CD4-positive, CD25-positive, alpha-beta regulatory T cell (primary cell): ENCODE measurements around the gene CRP. TPM values are rescaled to one million over a fixed set of nuclear protein-coding genes. Genes with fewer than 3 reads are reported as not detected.
"Not testable (repeated sequence)": the region's sequence is repeated elsewhere in the genome, so short reads cannot be mapped to it uniquely, and the experiment has no call there.

Experiments
- ATAC-seq, 2 donors: fragments of 150-1000 bp; cut with Tn5 transposase; one replicate each; pipeline ENCODE4 v1.10.0; 2021; ENCODE audit warnings: low read depth in 2 of 2, moderate number of reproducible peaks in 2 of 2, moderate library complexity in 1 of 2
- DNase-seq, 3 donors: peaks; one replicate each; pipeline versions ENCODE4 v3.0.0 to v3.0.0-alpha.2; 2012 to 2022; ENCODE audit warnings: mixed read lengths in 1 of 3
- H3K27ac ChIP-seq: one replicate; pipeline ENCODE4 v1.7.0; 2013; ENCODE audit warnings: mild to moderate bottlenecking, low read length; ENCODE audit not compliant: insufficient read depth, poor library complexity, severe bottlenecking
- H3K27me3 ChIP-seq: one replicate; pipeline ENCODE4 v1.7.0; 2013; ENCODE audit warnings: low read length; ENCODE audit not compliant: control insufficient read depth, insufficient read depth
- H3K36me3 ChIP-seq: one replicate; pipeline ENCODE4 v1.7.0; 2013; ENCODE audit warnings: mild to moderate bottlenecking, low read length, moderate library complexity; ENCODE audit not compliant: control insufficient read depth, insufficient read depth
- H3K4me1 ChIP-seq: 2 replicates; pipeline ENCODE4 v1.7.0; 2013; ENCODE audit warnings: mild to moderate bottlenecking, low read length; ENCODE audit not compliant: insufficient read depth, control insufficient read depth, poor library complexity, severe bottlenecking
- H3K4me3 ChIP-seq: one replicate; pipeline ENCODE4 v1.7.0; 2013; ENCODE audit warnings: low read depth, mild to moderate bottlenecking, low read length, moderate library complexity
- H3K9me3 ChIP-seq, 2 experiments: 1 replicate in 1 of 2; 2 replicates in 1 of 2; pipeline ENCODE4 v1.7.0; 2013; ENCODE audit warnings: low read length in 2 of 2, mild to moderate bottlenecking in 1 of 2, moderate library complexity in 1 of 2; ENCODE audit not compliant: control insufficient read depth in 2 of 2
- H3K27ac Mint-ChIP-seq, 3 donors: one replicate each; pipeline ENCODE4 v1.8.0; 2020 to 2022; ENCODE audit warnings: mild to moderate bottlenecking in 3 of 3, mixed read lengths in 3 of 3, moderate library complexity in 2 of 3
- H3K27me3 Mint-ChIP-seq: one replicate; pipeline ENCODE4 v1.8.0; 2022; ENCODE audit warnings: mild to moderate bottlenecking, mixed read lengths
- H3K36me3 Mint-ChIP-seq: one replicate; pipeline ENCODE4 v1.8.0; 2020; ENCODE audit warnings: mixed read lengths
- H3K4me1 Mint-ChIP-seq, 4 donors: one replicate each; pipeline ENCODE4 v1.8.0; 2020 to 2022; ENCODE audit warnings: mixed read lengths in 4 of 4, mild to moderate bottlenecking in 1 of 4
- H3K4me3 Mint-ChIP-seq, 4 donors: one replicate each; pipeline ENCODE4 v1.8.0; 2020 to 2022; ENCODE audit warnings: mild to moderate bottlenecking in 4 of 4, mixed read lengths in 4 of 4, moderate library complexity in 3 of 4
- H3K9me3 Mint-ChIP-seq, 7 donors: one replicate each; pipeline ENCODE4 v1.8.0; 2020 to 2022; ENCODE audit warnings: mixed read lengths in 7 of 7, mild to moderate bottlenecking in 3 of 7, moderate library complexity in 2 of 7
- polyA plus RNA-seq, 4 donors: library from polyadenylated mRNA; unstranded; fragments of 300-500 nt; fragmentation: Illumina TruSeq; gene quantifications; one replicate each; pipeline ENCODE4 v1.2.3, GENCODE V29; 2021
- total RNA-seq: library from RNA; stranded (reverse); gene quantifications from one replicate; pipeline ENCODE4 v1.2.3, GENCODE V29; 2022

The CRP gene
- total and polyA plus RNA-seq, 5 donors from 2014 or later: not detected

GRCh38 chr1:159699246-159699645, 15.1 kb downstream of the CRP start:
- H3K36me3 Mint-ChIP-seq: no peaks in the 10 kb centered on the region
- Histone ChIP-seq H3K4me1 (no peaks in the 10 kb centered on the region), H3K36me3 (no peaks in the 10 kb centered on the region), H3K27me3 (peaks cover 9% of the 10 kb centered on the region), H3K4me3 (no peak overlapping the region), H3K9me3 (no peaks in the 10 kb centered on the region), H3K27ac (no peak overlapping the region)
- peaks cover 26% of the 10 kb centered on the region for H3K27me3 Mint-ChIP-seq
- peaks cover 0 to 2% (median 0%) of the 10 kb centered on the region in 7 donors for H3K9me3 Mint-ChIP-seq
- no peak overlapping the region for H3K4me3 Mint-ChIP-seq
- ATAC-seq (no peak), DNase-seq (no peak)
- no peaks in the 10 kb centered on the region for H3K4me1 Mint-ChIP-seq
- no peak overlapping the region for H3K27ac Mint-ChIP-seq

DNA sequence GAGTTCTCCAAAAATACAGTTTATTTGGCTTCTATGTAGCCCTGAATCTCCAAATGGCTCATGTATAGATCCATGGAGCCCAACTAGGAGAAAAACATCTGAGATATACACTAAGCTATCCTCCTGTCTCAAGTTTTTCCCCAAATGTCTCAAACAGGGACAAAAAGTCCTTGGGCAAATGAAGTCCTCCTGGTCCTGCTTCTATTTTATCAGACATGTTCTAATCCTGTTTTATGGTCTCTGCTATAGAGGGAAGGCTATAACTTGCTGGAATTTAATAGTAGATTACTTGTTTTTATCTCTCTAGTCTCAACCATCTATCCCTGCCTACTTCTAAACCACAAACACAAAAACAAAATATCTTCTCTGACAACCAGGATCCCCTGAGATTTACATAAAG, 26.9 kb downstream of the CRP start:
- Mint-ChIP-seq H3K4me1 (no peaks in the 10 kb centered on the region), H3K9me3 (peaks cover 0 to 3% (median 0%) of the 10 kb centered on the region in 7 donors), H3K27ac (no peak overlapping the region), H3K4me3 (no peak overlapping the region), H3K36me3 (no peaks in the 10 kb centered on the region), H3K27me3 (peaks cover 24% of the 10 kb centered on the region)
- Histone ChIP-seq H3K9me3 (no peaks in the 10 kb centered on the region), H3K36me3 (no peaks in the 10 kb centered on the region), H3K27ac (no peak overlapping the region), H3K27me3 (peaks cover 5% of the 10 kb centered on the region), H3K4me1 (no peaks in the 10 kb centered on the region), H3K4me3 (no peak overlapping the region)
- ATAC-seq (no peak), DNase-seq (no peak)

- Mint-ChIP-seq H3K27me3 (peaks cover 19% of the 10 kb centered on the region), H3K27ac (no peak overlapping the region), H3K36me3 (no peaks in the 10 kb centered on the region), H3K9me3 (no peaks in the 10 kb centered on the region), H3K4me1 (no peaks in the 10 kb centered on the region), H3K4me3 (no peak overlapping the region)
- Histone ChIP-seq H3K36me3 (no peaks in the 10 kb centered on the region), H3K9me3 (no peaks in the 10 kb centered on the region), H3K27ac (no peak overlapping the region), H3K27me3 (peaks cover 2% of the 10 kb centered on the region), H3K4me1 (no peaks in the 10 kb centered on the region), H3K4me3 (no peak overlapping the region)
- ATAC-seq (no peak), DNase-seq (no peak)
Measured at GRCh38 chr1:159686599-159687299, 27.6 kb downstream of the CRP start.

DNA sequence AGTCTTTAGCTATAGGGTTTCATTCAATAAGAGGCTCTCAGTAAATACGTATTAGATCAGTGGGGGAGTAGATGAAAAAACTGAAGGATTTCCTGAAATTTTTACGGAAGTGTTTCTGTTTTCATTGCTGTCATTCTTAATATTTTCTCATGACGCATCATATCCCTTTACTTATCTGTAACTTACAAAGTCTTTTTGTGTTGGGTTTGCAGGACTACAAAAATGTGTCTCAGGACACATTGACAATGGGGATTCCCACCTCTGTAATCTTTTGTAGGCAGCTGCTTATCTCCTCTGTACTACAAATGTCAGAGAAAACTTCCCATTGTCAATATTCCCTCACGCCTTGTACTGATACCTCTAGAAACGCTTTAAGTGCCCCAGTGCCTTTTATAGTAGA, 35.5 kb downstream of the CRP start:
- Histone ChIP-seq H3K27ac (no peak overlapping the region), H3K9me3 (no peaks in the 10 kb centered on the region), H3K27me3 (no peaks in the 10 kb centered on the region), H3K4me3 (no peak overlapping the region), H3K36me3 (no peaks in the 10 kb centered on the region), H3K4me1 (no peaks in the 10 kb centered on the region)
- ATAC-seq (no peak), DNase-seq (no peak)
- peaks cover 12% of the 10 kb centered on the region for H3K27me3 Mint-ChIP-seq
- H3K36me3 Mint-ChIP-seq: no peaks in the 10 kb centered on the region
- no peaks in the 10 kb centered on the region for H3K4me1 Mint-ChIP-seq
- H3K4me3 Mint-ChIP-seq: no peak overlapping the region
- peaks cover 0 to 1% (median 0%) of the 10 kb centered on the region in 7 donors for H3K9me3 Mint-ChIP-seq
- H3K27ac Mint-ChIP-seq: no peak overlapping the region

DNA sequence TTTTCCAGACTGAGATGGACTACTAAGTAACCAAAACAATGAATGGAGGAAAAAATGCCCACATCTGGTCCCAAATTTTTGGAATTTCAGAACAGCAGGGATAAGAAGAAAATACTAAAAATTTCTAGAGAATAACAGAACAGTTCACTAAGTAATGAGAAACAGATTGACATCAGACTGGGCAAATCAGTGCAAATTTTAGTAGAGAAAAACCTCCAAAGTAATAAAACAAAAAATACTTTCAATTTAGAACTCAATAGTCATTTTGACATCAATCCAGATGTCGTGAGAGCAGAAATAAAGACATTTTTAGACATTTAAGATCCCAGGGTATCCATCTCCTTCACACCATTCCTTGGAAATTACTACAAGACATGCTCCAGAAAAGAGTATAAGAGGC, 39.3 kb downstream of the CRP start:
- no peak for DNase-seq
- Histone ChIP-seq H3K27ac (no peak overlapping the region), H3K36me3 (no peaks in the 10 kb centered on the region), H3K9me3 (no peaks in the 10 kb centered on the region), H3K4me3 (no peak overlapping the region), H3K4me1 (no peaks in the 10 kb centered on the region), H3K27me3 (peaks cover 3% of the 10 kb centered on the region)
- Mint-ChIP-seq H3K4me3 (no peak overlapping the region), H3K36me3 (no peaks in the 10 kb centered on the region), H3K27ac (no peak overlapping the region), H3K27me3 (peaks cover 19% of the 10 kb centered on the region), H3K4me1 (no peaks in the 10 kb centered on the region), H3K9me3 (peaks cover 0 to 3% (median 0%) of the 10 kb centered on the region in 7 donors)
- ATAC-seq: no peak

DNA sequence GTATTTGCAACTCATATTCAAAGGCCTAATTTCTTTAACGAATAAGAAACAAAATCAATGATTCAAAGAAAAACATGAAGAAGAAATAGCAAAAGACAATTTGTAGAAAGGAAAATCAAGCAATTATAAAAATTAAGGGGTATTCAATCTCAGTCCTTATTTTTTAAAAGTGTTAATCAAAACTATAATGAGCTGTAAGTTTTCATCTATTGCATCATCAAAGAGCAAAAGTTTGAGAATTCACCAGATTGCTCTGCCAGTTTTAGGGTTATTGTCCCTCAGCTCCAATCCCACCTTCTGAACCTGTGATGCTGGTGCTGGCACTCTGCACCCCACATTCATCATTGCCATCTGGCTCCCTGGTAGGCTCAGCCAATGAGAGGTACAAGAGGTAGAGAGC, 42.0 kb downstream of the CRP start:
- not testable (repeated sequence) for H3K4me3 Mint-ChIP-seq, DNase-seq, H3K9me3 Mint-ChIP-seq, H3K4me1 ChIP-seq, H3K9me3 ChIP-seq, H3K27ac Mint-ChIP-seq, H3K27ac ChIP-seq, H3K36me3 Mint-ChIP-seq, H3K27me3 ChIP-seq, H3K36me3 ChIP-seq, ATAC-seq, H3K4me3 ChIP-seq, H3K4me1 Mint-ChIP-seq
- peaks cover 19% of the 10 kb centered on the region for H3K27me3 Mint-ChIP-seq

DNA sequence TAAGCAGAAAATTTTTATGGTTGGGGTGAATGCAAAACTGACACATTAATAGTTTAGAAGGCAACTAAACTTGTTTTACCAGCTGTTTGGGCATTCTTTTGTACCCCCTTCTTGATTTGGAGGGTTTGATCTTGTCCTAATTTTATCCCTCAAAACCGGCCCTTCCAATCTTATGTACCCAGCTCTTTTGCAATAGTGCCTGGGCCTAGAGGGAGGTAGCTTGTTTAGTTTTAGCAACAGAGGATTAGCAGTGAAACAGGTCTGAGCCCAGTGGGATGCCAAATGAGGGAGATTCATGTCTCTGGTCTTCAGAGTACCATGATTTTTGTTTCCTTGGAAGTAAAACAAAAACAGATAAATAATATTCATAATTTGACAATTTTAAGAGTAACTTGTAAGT, 45.1 kb downstream of the CRP start:
- Histone ChIP-seq H3K27me3 (peaks cover 4% of the 10 kb centered on the region), H3K9me3 (no peaks in the 10 kb centered on the region), H3K27ac (no peak overlapping the region), H3K36me3 (no peaks in the 10 kb centered on the region), H3K4me3 (no peak overlapping the region), H3K4me1 (no peaks in the 10 kb centered on the region)
- H3K27me3 Mint-ChIP-seq: peaks cover 15% of the 10 kb centered on the region
- peaks cover 0 to 8% (median 0%) of the 10 kb centered on the region in 7 donors for H3K9me3 Mint-ChIP-seq
- H3K27ac Mint-ChIP-seq: no peak overlapping the region
- H3K36me3 Mint-ChIP-seq: no peaks in the 10 kb centered on the region
- H3K4me1 Mint-ChIP-seq: no peaks in the 10 kb centered on the region
- H3K4me3 Mint-ChIP-seq: no peak overlapping the region
- no peak for ATAC-seq
- DNase-seq: no peak

DNA sequence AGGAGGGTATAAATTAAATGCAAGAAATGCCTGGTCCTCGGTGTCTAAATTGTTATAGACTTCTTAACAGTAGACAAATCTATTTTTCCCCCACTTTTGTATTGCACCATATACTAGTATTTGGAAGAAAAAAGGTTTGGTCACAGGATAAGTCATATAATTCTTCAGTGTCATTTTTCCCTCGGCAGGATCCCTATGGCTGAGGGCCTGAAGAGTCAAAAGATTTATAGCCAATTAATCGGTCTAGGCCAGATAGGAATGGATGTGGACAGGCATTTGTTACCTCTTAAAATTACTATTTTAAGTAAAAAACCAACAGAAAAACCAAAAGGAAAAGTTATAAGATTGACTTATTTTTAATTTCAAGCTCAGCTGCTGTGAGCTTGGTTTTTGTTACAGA, 45.6 kb downstream of the CRP start:
- H3K4me1 Mint-ChIP-seq: no peaks in the 10 kb centered on the region
- peaks cover 4% of the 10 kb centered on the region for H3K27me3 ChIP-seq
- no peak overlapping the region for H3K4me3 Mint-ChIP-seq
- no peak overlapping the region for H3K27ac ChIP-seq
- no peaks in the 10 kb centered on the region for H3K4me1 ChIP-seq
- H3K27me3 Mint-ChIP-seq: peaks cover 16% of the 10 kb centered on the region
- H3K36me3 ChIP-seq: no peaks in the 10 kb centered on the region
- H3K9me3 Mint-ChIP-seq: peaks cover 0 to 14% (median 2%) of the 10 kb centered on the region in 7 donors
- ATAC-seq (no peak), DNase-seq (no peak)
- no peaks in the 10 kb centered on the region for H3K36me3 Mint-ChIP-seq
- no peak overlapping the region for H3K27ac Mint-ChIP-seq
- H3K4me3 ChIP-seq: no peak overlapping the region
- H3K9me3 ChIP-seq: peaks cover 0 to 4% of the 10 kb centered on the region in 2 experiments
